Measurements from ENCODE around the gene KRT79.

- TF ChIP-seq EZH2 (IDR thresholded peaks at IDR 0.05; ENCODE audit: borderline replicate concordance, insufficient read depth, low read length, poor library complexity, severe bottlenecking) = no peak
- no peak for TF ChIP-seq CTCF (IDR thresholded peaks at IDR 0.05; ENCODE audit: poor library complexity, severe bottlenecking)
- no peak for TF ChIP-seq POLR2AphosphoS5 (IDR thresholded peaks at IDR 0.05)
- TF ChIP-seq SMC3 (conservative IDR thresholded peaks at IDR 0.05; ENCODE audit: poor library complexity) = no peak
These were observed 16.3 kb downstream of the KRT79 start for GRCh38 chr12:52817699-52818238.
